Smooth muscle cell (in vitro differentiated cells): ENCODE data around the gene GPR55. TPM values are rescaled to one million over a fixed set of nuclear protein-coding genes. Genes with fewer than 3 reads are reported as not detected.

Source experiments
- DNase-seq: peaks from one replicate; lab custom pipeline; 2025; ENCODE audit not compliant: unreplicated experiment; lab: John Stamatoyannopoulos, UW
- H2AFZ ChIP-seq: fragments of 200-600 bp; sonication (generic); 2 replicates; pipeline ENCODE4 v1.6.0; 2016; ENCODE audit warnings: antibody characterized with exemption, low read depth, mild to moderate bottlenecking
- H3F3A ChIP-seq: fragments of 200-600 bp; sonication (generic); 2 replicates; pipeline ENCODE4 v1.6.0; 2017; ENCODE audit warnings: antibody characterized with exemption, low read depth
- H3K27ac ChIP-seq: fragments of 200-600 bp; sonication (generic); 2 replicates; pipeline ENCODE4 v1.5.1; 2016; ENCODE audit warnings: low read depth, mild to moderate bottlenecking
- H3K27me3 ChIP-seq: fragments of 200-600 bp; sonication (generic); 2 replicates; pipeline ENCODE4 v1.6.1; 2016; ENCODE audit warnings: low read depth, mild to moderate bottlenecking
- H3K36me3 ChIP-seq: fragments of 200-600 bp; sonication (generic); 2 replicates; pipeline ENCODE4 v1.5.1; 2016; ENCODE audit warnings: low read depth
- H3K4me1 ChIP-seq: fragments of 200-600 bp; sonication (generic); 2 replicates; pipeline ENCODE4 v1.5.1; 2016; ENCODE audit warnings: low read depth
- H3K4me2 ChIP-seq: fragments of 200-600 bp; sonication (generic); 2 replicates; pipeline ENCODE4 v1.6.0; 2016; ENCODE audit warnings: mild to moderate bottlenecking
- H3K4me3 ChIP-seq: fragments of 200-600 bp; sonication (generic); 2 replicates; pipeline ENCODE4 v1.5.1; 2016; ENCODE audit warnings: mild to moderate bottlenecking
- H3K79me2 ChIP-seq: fragments of 200-600 bp; sonication (generic); 2 replicates; pipeline ENCODE4 v1.6.0; 2016; ENCODE audit warnings: low read depth, mild to moderate bottlenecking
- H3K9ac ChIP-seq: fragments of 200-600 bp; sonication (generic); 2 replicates; pipeline ENCODE4 v1.6.0; 2016; ENCODE audit warnings: low read depth
- H3K9me3 ChIP-seq: fragments of 200-600 bp; sonication (generic); replicated peaks from 2 replicates; pipeline ENCODE4 v1.5.1; 2016; ENCODE audit warnings: low read depth
- H4K20me1 ChIP-seq: fragments of 200-600 bp; sonication (generic); 2 replicates; pipeline ENCODE4 v1.6.0; 2016; ENCODE audit warnings: low read depth
- CTCF ChIP-seq: fragments of 200-600 bp; sonication (generic); IDR thresholded peaks from 2 replicates; pipeline ENCODE4 v1.5.1; 2017; ENCODE audit warnings: borderline replicate concordance, mild to moderate bottlenecking, antibody characterized with exemption; ENCODE audit not compliant: insufficient read depth, poor library complexity, severe bottlenecking
- WGBS: methylation state at CpG from one replicate; pipeline ENCODE4 v1.1.7; 2016; ENCODE audit warnings: low lambda C conversion rate; 5-methylcytosine and 5-hydroxymethylcytosine counted together
- polyA plus RNA-seq: library from polyadenylated mRNA; unstranded; fragments of >200 nt; fragmentation: Nextera tagmentation; extraction: Ambion mirVana; gene quantifications from 2 replicates; pipeline ENCODE4 v1.2.1, GENCODE V29; 2016
- total RNA-seq: library from RNA; depleted of rRNA; stranded (reverse); fragments of >200 nt; gene quantifications from 2 replicates; pipeline ENCODE4 v1.2.3, GENCODE V29; 2014

Gene GPR55
- total RNA-seq (not detected in 2 replicates), polyA plus RNA-seq (not detected in 2 replicates)

- Histone ChIP-seq H3K79me2 (no peaks in the 10 kb centered on the region), H3K9ac (no peak within 1 kb of the TSS), H3F3A (no peaks in the 10 kb centered on the region), H3K27me3 (no peaks in the 10 kb centered on the region), H3K36me3 (no peaks in the 10 kb centered on the region), H3K9me3 (no peaks in the 10 kb centered on the region), H3K4me2 (no peak within 1 kb of the TSS), H3K4me3 (no peak within 1 kb of the TSS), H3K27ac (no peak within 1 kb of the TSS), H3K4me1 (no peaks in the 10 kb centered on the region), H2AFZ (no peak within 1 kb of the TSS), H4K20me1 (no peaks in the 10 kb centered on the region)
- no peak for DNase-seq
- TF ChIP-seq CTCF = no peak
- 76% methylated on average over 26 of the region's 26 CpGs for WGBS
Measured at GRCh38 chr2:230924470-230925341, at the start of gene GPR55. Gene GPR55, minus strand, starts transcription at chr2:230925242. Its CDS starts 14,280 bp downstream, at chr2:230910962.

GRCh38 chr2:230974096-230974913 lies 49.3 kb upstream of the GPR55 start:
- no peaks in the 10 kb centered on the region for H3F3A ChIP-seq
- H3K9ac ChIP-seq = peak overlapping the region; percentile 4
- no peaks in the 10 kb centered on the region for H3K79me2 ChIP-seq
- WGBS = 51% methylated on average over 17 of the region's 17 CpGs
- no peak overlapping the region for H3K4me3 ChIP-seq
- H3K4me1 ChIP-seq = no peaks in the 10 kb centered on the region
- no peak for DNase-seq
- no peaks in the 10 kb centered on the region for H3K9me3 ChIP-seq
- no peak for TF ChIP-seq CTCF
- peak overlapping the region; percentile 68 for H3K4me2 ChIP-seq
- H4K20me1 ChIP-seq = no peaks in the 10 kb centered on the region
- no peaks in the 10 kb centered on the region for H3K36me3 ChIP-seq
- H3K27me3 ChIP-seq = no peaks in the 10 kb centered on the region
- peak overlapping the region; percentile 84 for H3K27ac ChIP-seq
- peak overlapping the region; percentile 58 for H2AFZ ChIP-seq

GRCh38 chr2:230972046-230972445 lies 47.0 kb upstream of the GPR55 start:
- no peaks in the 10 kb centered on the region for H3K4me1 ChIP-seq
- H3K36me3 ChIP-seq = no peaks in the 10 kb centered on the region
- H3K9ac ChIP-seq = no peak overlapping the region
- H3K27me3 ChIP-seq = no peaks in the 10 kb centered on the region
- H3K79me2 ChIP-seq = no peaks in the 10 kb centered on the region
- no peak for DNase-seq
- H3K9me3 ChIP-seq = no peaks in the 10 kb centered on the region
- WGBS = 84% methylated on average over 5 of the region's 5 CpGs
- H2AFZ ChIP-seq = no peak overlapping the region
- TF ChIP-seq CTCF = no peak
- no peaks in the 10 kb centered on the region for H4K20me1 ChIP-seq
- no peak overlapping the region for H3K4me3 ChIP-seq
- H3F3A ChIP-seq = no peaks in the 10 kb centered on the region
- H3K27ac ChIP-seq = no peak overlapping the region
- no peak overlapping the region for H3K4me2 ChIP-seq
